Heart left ventricle (tissue), 16 donors: ENCODE results near the gene PADI2. TPM values are rescaled to one million over a fixed set of nuclear protein-coding genes. Genes with fewer than 3 reads are reported as not detected.

Source experiments
- ATAC-seq, 4 donors: fragments of 200-7000 bp; cut with Tn5 transposase; one replicate each; pipeline ENCODE4 v1.9.1; 2020 to 2022; ENCODE audit warnings: moderate library complexity in 4 of 4, mild to moderate bottlenecking in 3 of 4, moderate number of reproducible peaks in 1 of 4
- DNase-seq, 5 donors: peaks; one replicate each; pipeline ENCODE4 v3.0.0-alpha.2; 2020
- H3K27ac ChIP-seq, 12 donors: fragments of 200-600 bp; sonication (generic) in 4 of 12; one replicate each; pipeline versions ENCODE4 v1.5.0 to v1.8.0; 2016 to 2022; ENCODE audit warnings: mild to moderate bottlenecking in 2 of 12
- H3K27me3 ChIP-seq, 9 donors: fragments of 200-600 bp; sonication (generic) in 2 of 9; one replicate each; pipeline versions ENCODE4 v1.5.1 to v1.8.0; 2016 to 2022; ENCODE audit warnings: mild to moderate bottlenecking in 3 of 9
- H3K36me3 ChIP-seq, 9 donors: fragments of 200-600 bp; sonication (generic) in 2 of 9; one replicate each; pipeline versions ENCODE4 v1.5.0 to v1.8.0; 2018 to 2022; ENCODE audit warnings: mild to moderate bottlenecking in 2 of 9
- H3K4me1 ChIP-seq, 12 donors: fragments of 200-600 bp; sonication (generic) in 4 of 12; one replicate each; pipeline versions ENCODE4 v1.5.0 to v1.8.0; 2016 to 2022; ENCODE audit warnings: mild to moderate bottlenecking in 3 of 12
- H3K4me3 ChIP-seq, 12 donors: fragments of 200-600 bp; sonication (generic) in 4 of 12; one replicate each; pipeline versions ENCODE4 v1.5.0 to v1.8.0; 2017 to 2022; ENCODE audit warnings: mild to moderate bottlenecking in 9 of 12, moderate library complexity in 4 of 12
- H3K9me3 ChIP-seq, 12 donors: fragments of 200-600 bp; sonication (generic) in 4 of 12; one replicate each; pipeline versions ENCODE4 v1.5.0 to v1.8.0; 2016 to 2022; ENCODE audit warnings: mild to moderate bottlenecking in 1 of 12
- CTCF ChIP-seq, 12 donors: fragments of 200-600 bp; sonication (generic) in 4 of 12; IDR thresholded peaks; one replicate each; pipeline versions ENCODE4 v1.5.0 to v1.8.0; 2018 to 2022; ENCODE audit warnings: antibody characterized with exemption in 12 of 12, mild to moderate bottlenecking in 5 of 12
- POLR2A ChIP-seq, 2 donors: fragments of 450-650 bp; IDR thresholded peaks; one replicate each; pipeline ENCODE4 v1.6.1; 2017; ENCODE audit warnings: antibody characterized with exemption in 2 of 2, mild to moderate bottlenecking in 2 of 2, moderate library complexity in 2 of 2
- WGBS, 4 donors: extraction: QIAGEN DNeasy Blood & Tissue Kit in 2 of 4; methylation state at CpG; one replicate each; pipeline versions ENCODE4 v1.1.5 to v1.1.7; 2013 to 2018; 5-methylcytosine and 5-hydroxymethylcytosine counted together
- intact Hi-C, 10 donors: fragments of 100-400 bp; cut with DNase I; formaldehyde crosslinking; loops; one replicate each; pipeline versions ENCODE4 v1.11.1 to v1.14.2; 2022
- polyA plus RNA-seq, 2 donors: library from polyadenylated mRNA; stranded (reverse); fragments of 200-250 nt; gene quantifications; one replicate each; pipeline ENCODE4 v1.2.3, GENCODE V29; 2013
- total RNA-seq, 9 donors: library from RNA; depleted of rRNA in 2 of 9; stranded (reverse); fragments of >200 nt in 2 of 9; fragmentation: NEBNext Ultra II Directional in 3 of 9; extraction: Animal tissue kit (Norgen Biotek cat#: 25700) in 3 of 9; gene quantifications; one replicate each; pipeline versions ENCODE4 v1.1.0 to v1.2.4, GENCODE V29; 2016 to 2023
- donor health status: ischemic (EF 13 %, LVEDD 7.1; RV severe dilation, severe dysfunction).
- donor health status: healthy with polysubstance abuse.
- donor health status: DM: no; HTN: yes; CAD: no.
- donor health status: DM: no; HTN: no; CAD: no.
- donor health status: ischemic (EF 25% LVEDD 6.9; RV normal size, moderate dysfunction).
- donor health status: ischemic (EF 25% LVEDD 5.7; RV mildly dilated, moderate dysfunction).
- donor health status: healthy.
- donor health status: DM: yes; HTN: yes; CAD: no.
- donor health status: ischemic (EF 35%, LVEDD 5.7; RV mildly dilated, moderate dysfunction).
- donor health status: nonischemic (EF 11% LVEDD 7.7; RV severe dilation, severe dysfunction).
- donor health status: DM: yes; HTN: yes; CAD: no.
- donor health status: PGD.
- donor health status: ischemic (EF 29% LVEDD 5.4; RV normal size, mild dysfunction).
- donor health status: nonischemic (EF 23%, LVEDD 6.1; RV moderate dilation, normal function).

Gene PADI2
- total and polyA plus RNA-seq, 11 donors: 0.08 to 2.0 (median 0.49) TPM

GRCh38 chr1:17089506-17089905 is 29.7 kb downstream of the PADI2 start:
- Histone ChIP-seq H3K9me3 (peaks cover 0 to 9% (median 0%) of the 10 kb centered on the region in 12 donors), H3K4me1 (no peaks in the 10 kb centered on the region), H3K36me3 (no peaks in the 10 kb centered on the region), H3K27ac (no peak overlapping the region), H3K27me3 (no peaks in the 10 kb centered on the region), H3K4me3 (no peak overlapping the region)
- DNase-seq: no peak
- WGBS, 4 donors: 68 to 92% (median 75%) methylated on average over 14 of the region's 14 CpGs
- TF ChIP-seq POLR2A (IDR thresholded peaks at IDR 0.05) (no peak), CTCF (IDR thresholded peaks at IDR 0.05) (no peak)
- no peak for ATAC-seq
- intact Hi-C loops: loop anchor here in 1 of 10 donors (2.0 kb wide), 1 partner anchor 17 kb away; no protein-coding TSS in a partner anchor

- intact Hi-C loops: no loop called here
- no peak overlapping the region for H3K4me3 ChIP-seq
- ATAC-seq (no peak), DNase-seq (no peak)
- TF ChIP-seq POLR2A (IDR thresholded peaks at IDR 0.05) (no peak), CTCF (IDR thresholded peaks at IDR 0.05) (no peak)
- H3K27ac ChIP-seq: no peak overlapping the region
- no peaks in the 10 kb centered on the region for H3K36me3 ChIP-seq
- H3K4me1 ChIP-seq: peaks cover 0 to 4% (median 0%) of the 10 kb centered on the region in 12 donors
- no peaks in the 10 kb centered on the region for H3K27me3 ChIP-seq
- 70 to 82% (median 73%) methylated on average over 6 of the region's 6 CpGs for WGBS, 4 donors
- no peaks in the 10 kb centered on the region for H3K9me3 ChIP-seq
Observed at GRCh38 chr1:17086751-17087150, 32.5 kb downstream of the PADI2 start.

- intact Hi-C loops: no loop called here
- DNase-seq (no peak), ATAC-seq (no peak)
- Histone ChIP-seq H3K36me3 (no peaks in the 10 kb centered on the region), H3K4me3 (no peak overlapping the region), H3K4me1 (peaks cover 0 to 4% (median 0%) of the 10 kb centered on the region in 12 donors), H3K27me3 (no peaks in the 10 kb centered on the region), H3K9me3 (no peaks in the 10 kb centered on the region), H3K27ac (no peak overlapping the region)
- WGBS, 4 donors: 75 to 88% (median 77%) methylated on average over 10 of the region's 10 CpGs
- TF ChIP-seq POLR2A (IDR thresholded peaks at IDR 0.05) (no peak), CTCF (IDR thresholded peaks at IDR 0.05) (no peak)
Observed at GRCh38 chr1:17084787-17085186, 34.5 kb downstream of the PADI2 start.

GRCh38 chr1:17082761-17083160 is 36.5 kb downstream of the PADI2 start:
- Histone ChIP-seq H3K27me3 (no peaks in the 10 kb centered on the region), H3K36me3 (no peaks in the 10 kb centered on the region), H3K4me3 (no peak overlapping the region), H3K27ac (no peak overlapping the region), H3K9me3 (no peaks in the 10 kb centered on the region), H3K4me1 (peaks cover 0 to 4% (median 0%) of the 10 kb centered on the region in 12 donors)
- no peak for ATAC-seq
- no peak for DNase-seq
- TF ChIP-seq POLR2A (IDR thresholded peaks at IDR 0.05) (no peak), CTCF (IDR thresholded peaks at IDR 0.05) (no peak)
- intact Hi-C loops: no loop called here
- 92 to 98% (median 94%) methylated on average over 3 of the region's 3 CpGs for WGBS, 4 donors
